HS-5 (cell line): Measurements from ENCODE around the gene PRKAR1B.
A peak's percentile ranks its signal among the peaks of the same experiment; 100 is the strongest.

ENCODE experiments used
- DNase-seq: peaks from one replicate; pipeline ENCODE4 v3.0.0-alpha.2; 2012; ENCODE audit warnings: low read depth

PRKAR1B gene

DNA sequence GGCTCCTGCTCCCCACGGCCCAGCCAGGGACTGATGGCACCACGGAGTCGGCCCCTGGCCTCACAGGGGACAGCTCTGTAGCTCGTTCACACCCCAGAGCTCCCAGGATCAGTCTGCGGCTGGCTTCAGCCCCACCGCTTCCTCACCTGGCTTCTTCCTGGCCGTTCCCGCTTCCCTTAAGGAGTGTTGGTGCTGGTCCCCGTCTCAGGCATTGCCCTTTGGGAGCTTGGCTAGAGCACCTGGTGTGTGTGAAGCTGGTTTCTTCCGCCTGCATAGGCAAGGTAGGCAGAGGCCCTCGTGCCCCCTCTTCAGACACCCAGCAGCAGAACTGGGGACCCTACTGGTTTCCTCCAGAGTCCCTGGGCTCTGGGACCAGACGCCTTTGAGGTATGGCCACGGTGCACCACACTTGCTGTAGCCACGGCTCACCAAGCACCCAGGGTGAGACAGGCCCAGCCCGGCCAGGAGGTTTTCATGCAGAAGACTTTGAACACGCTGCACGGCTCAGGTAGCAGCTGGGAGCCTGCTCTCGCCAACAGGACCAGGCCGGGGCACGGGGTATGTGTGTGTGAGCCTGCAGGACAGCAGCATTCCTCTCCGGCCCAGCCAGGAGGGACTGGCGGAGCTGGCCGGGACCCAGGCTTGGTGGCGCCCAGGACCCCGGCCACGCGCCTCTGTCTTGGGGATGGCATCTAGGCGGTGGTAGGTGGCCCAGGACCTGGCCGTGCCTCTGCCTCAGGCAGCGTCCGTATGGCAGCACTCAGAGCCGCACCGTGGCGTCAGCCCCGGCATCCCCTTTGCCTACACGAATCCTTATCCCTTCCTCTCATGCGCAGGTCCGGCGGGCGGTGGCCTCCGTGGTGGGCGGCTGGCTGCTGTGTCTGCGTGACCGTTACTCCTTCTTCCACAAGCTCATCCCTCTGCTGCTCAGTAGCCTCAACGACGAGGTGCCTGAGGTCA lies 13.2 kb upstream of the PRKAR1B start:
- DNase-seq, result no peak

DNA sequence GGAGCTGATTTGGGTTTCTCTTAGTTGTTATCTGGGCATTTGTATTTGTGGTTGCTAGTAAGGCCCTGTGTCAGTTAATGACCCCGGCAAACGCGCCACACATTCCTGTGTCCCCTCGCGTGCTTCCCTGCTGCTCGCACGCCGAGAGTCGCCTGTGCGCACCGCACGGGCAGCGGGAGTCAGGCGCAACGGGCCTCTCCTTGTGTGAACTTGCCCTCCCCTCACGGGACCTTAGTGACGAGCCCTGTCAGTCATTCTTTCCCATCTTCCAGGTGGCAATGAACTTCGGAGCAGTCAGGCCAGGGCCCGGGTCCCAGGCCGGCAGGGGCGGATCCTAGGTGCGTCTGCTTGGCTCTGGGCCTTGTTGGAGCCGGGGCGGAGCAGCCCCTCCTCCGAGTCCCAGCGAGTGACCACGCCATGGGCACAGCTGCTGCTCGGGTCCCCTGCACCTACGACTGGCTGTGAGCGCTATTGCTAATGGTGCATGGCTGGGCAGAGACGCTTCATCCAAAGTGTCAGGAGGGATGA lies 12.4 kb upstream of the PRKAR1B start:
- no peak for DNase-seq

DNA sequence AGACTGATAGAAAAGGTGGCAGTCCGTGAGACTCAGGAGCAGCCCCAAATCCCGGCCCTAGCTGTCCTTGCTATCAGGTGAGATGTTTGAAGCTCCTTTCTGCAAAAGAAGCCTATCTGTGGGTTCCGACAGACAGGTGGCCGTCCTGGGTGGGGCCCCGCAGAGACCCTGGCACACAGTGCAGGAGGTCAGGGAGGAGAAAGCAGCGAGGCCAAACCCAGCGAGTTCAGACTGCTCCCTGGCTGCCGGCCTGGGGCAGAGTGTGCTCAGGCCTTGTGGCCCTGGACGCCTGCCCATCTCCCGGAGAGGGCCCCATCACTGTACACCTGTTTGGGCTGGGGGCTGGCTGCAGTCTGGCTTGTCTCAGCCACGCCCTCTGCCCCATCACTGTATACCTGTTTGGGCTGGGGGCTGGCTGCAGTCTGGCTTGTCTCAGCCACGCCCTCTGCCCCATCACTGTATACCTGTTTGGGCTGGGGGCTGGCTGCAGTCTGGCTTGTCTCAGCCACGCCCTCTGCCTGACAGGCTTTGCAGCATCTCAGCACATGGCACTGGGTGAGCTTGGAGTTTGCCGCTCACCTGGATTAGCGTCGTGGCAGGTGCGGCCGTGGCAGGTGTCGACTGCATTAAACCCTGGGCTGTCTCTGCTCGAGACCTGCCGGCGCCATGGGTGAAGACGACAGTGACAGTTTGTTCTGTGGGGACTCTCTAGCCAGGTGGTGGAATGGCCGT lies 11.8 kb upstream of the PRKAR1B start:
- no peak for DNase-seq

DNA sequence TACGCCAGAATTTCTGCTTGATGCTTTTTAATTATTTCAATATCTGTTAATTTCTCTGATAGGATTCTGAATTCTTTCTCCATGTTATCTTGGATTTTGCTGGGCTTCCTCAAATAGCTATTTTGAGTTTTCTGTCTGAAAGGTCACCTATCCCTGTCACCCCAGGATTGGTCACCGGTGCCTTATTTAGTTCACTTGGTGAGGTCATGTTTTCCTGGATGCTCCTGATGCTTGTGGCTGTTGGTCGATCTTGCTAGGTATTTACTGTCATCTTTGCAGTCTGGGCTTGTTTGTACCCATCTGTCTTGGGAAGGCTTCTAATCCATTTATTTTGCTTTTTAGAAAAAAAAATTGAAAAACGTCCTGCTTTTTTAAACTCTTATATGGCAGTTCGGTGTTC lies 11.2 kb upstream of the PRKAR1B start:
- no peak for DNase-seq

DNA sequence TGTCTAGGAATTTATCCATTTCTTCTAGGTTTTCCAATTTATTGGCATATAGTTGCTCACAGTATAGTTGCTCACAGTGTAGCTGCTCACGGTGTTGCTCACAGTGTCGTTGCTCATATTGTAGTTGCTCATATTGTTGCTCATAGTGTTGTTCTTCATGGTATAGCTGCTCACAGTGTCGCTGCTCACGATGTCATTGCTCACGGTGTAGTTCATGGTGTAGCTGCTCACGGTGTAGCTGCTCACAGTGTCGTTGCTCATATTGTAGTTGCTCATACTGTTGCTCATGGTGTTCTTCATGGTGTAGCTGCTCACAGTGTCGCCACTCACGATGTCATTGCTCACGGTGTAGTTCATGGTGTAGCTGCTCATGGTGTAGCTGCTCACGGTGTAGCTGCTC lies 7.7 kb upstream of the PRKAR1B start:
- DNase-seq, result no peak

DNA sequence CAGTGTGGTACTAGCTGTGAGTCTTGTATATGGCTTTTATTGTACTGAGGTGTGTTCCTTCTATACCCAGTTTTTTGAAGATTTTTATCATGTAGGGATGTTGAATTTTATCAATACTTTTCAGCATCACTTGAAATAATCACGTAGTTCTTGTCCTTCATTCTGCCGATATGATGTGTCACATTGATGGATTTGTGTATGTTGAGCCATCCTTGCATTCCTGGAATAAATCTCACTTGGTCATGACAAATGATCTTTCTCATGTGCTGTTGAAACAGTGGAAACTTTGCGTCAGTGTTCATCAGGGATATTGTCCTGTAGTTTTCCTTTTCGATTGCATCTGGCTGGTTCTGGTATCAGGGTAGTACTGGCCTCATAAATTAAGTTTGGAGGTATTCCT lies 7.1 kb upstream of the PRKAR1B start:
- no peak for DNase-seq

DNA sequence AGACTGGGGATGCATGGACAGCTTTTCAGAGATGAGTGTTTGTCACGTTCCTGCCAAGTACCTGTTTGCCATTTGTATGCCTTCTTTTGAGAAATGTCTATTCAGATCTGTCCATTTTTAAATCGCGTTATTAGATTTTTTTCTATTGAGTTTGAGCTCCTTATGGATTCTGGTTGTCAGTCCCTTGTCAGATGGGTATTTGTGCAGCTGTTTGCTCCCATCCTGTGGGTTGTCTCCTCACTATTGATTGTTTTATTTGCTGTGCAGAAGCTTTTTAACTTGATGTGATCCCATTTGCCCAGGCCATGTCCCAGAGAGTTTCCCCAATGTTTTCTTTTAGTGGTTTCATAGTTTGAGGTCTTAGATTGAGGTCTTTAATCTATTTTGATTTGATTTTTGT lies 5.5 kb upstream of the PRKAR1B start:
- no peak for DNase-seq

DNA sequence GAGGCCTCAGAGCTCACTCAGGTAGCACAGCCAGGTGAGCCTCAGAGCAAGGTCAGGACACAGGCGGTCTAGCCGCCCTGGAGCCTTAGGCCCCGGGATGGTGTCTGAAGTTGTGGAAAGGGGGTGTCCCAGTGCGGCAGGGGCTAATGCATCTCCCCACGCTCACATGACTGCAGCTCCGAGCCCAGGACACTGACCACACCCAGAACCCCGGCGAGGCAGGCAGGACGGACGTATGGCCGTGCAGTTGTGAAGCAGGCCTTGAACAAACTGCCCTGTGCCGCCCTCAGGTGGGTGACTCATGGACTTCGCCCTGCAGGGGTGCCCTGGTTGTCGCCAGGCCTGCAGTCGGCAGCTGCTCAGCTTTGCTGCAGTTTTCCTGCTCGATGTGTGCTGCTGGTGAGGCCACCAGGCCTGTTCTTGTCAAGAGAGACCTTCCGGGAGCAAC lies 5.0 kb upstream of the PRKAR1B start:
- DNase-seq, result no peak

DNA sequence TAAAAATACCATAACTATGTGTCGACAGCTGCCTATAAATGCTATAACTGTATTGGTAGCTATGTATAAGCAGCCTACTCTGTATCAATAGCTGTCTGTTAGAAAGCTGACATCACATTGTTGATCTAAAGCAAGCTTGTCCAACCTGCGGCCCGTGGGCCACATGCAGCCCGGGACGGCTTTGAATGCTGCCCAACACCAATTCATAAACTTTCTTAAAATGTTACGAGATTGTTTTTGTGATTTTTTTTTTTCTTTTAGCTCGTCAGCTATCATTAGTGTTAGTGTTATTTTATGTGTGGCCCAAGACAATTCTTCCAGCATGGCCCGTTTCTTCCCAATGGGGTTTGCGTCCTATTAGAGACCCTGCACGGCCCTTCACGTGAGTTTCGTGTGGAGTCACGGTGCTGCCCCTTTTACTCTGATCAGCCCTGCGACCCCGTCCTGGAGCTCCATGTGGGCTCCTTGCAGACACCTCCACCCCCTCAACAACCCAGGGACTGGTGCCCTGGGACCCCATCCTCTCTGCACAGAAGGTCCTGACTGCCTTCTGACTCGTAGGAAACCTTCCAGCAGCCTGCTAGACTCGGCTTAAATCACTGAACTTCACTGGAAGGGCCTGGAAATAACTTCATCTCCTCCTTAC lies 4.5 kb upstream of the PRKAR1B start:
- no peak for DNase-seq

DNA sequence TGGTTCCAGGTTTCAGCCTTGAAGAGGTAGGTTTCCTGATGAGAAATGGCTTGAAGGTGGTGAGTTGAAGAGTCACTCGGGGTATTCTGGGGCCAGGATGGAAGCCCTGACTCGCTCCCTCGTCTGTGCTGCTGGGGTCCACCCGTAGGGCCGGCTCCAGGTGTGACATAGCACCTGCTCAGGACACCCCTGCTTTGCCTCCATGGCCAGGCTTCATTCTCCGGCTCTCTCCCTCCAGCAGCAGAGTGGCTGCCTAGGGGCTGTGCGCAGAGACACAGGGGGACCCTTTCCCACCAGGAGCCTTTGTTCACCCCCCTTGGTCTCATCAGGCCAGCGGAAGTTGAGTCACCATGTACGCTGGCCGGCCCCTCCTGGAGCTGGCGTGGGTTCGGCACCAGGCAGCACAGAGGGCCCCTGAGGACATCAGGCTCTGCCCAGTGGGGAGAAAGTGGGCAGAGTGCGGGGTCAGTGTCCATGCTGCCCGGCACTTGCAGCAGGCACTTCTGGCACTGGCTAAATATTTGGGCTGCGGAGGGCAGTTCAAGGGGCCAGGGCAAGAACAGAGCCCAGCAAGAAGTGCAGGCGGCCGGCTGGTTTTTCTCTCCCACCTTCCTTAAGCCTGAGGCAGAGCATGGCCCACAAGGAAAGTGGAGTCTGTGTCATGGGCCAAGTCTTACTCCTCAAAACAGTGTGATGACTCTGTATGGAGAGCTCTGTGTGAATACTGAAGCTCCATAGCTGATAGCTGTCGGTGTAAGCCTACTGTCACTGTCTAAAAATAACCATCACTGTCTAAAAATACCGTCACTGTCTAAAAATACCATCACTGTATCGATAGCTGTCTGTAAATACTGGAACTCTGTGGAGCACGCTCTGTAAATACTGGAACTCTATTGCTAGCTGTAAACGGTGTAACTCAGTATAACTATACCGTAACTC lies 3.7 kb upstream of the PRKAR1B start:
- no peak for DNase-seq

DNA sequence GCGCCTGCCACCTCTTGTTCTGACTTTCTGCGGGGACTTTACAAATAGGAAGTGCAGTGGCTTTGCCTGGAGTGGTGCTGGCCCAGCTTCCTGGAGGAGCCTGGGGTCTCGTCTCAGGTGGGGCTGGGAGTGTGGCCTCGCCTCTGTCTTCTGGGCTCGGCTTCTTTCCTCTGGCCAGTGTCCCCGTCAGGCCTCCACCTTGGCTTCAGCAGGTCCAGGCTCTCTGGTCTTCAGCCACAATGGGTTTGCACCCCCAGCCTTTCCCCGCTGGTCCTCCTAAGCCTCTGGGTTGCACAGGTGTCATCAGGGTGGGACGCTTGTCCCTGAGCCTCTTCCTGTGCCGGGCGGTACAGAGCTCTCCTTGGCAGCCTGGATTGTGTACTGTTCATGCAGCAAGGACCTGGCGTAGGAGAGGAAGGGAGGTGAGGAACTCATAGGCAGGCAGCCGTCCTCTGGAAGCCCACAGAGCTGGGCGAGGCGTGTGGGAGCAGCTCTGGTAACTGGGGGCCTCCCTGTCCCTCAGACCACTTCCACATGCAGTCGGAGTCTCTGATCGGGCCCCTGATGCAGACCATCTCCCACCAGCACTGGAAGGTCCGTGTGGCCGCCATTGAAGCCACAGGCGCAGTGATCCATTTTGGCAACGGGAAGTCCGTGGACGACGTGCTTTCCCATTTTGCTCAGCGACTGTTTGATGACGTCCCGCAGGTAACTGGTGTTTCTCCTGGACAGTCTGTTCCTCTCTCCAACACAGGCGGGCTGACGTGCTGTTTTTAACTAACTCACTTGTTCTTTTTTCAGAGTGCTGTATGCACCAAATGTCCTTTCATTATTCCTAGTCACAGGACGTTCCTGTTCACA lies 2.3 kb upstream of the PRKAR1B start:
- no peak for DNase-seq

DNA sequence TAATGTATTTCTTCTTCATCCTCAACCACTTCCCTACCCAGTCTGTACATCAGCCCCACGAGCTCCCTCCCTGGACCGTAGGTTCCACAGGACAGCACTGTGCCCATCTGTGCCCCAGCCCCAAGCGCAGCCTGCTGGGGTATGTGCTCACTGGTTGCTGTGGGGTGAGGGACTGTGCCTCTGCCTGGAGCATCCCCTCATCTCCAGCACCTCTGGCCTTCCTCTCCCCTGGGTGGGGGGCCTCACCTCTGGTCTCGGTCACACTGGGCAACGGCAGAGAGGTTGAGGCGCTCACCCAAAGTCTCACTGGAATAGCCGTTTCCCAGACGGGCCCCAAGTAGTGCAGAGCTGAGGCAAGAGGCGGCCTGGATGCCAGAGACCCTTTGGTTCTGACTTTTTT lies 1.5 kb upstream of the PRKAR1B start:
- no peak for DNase-seq

DNA sequence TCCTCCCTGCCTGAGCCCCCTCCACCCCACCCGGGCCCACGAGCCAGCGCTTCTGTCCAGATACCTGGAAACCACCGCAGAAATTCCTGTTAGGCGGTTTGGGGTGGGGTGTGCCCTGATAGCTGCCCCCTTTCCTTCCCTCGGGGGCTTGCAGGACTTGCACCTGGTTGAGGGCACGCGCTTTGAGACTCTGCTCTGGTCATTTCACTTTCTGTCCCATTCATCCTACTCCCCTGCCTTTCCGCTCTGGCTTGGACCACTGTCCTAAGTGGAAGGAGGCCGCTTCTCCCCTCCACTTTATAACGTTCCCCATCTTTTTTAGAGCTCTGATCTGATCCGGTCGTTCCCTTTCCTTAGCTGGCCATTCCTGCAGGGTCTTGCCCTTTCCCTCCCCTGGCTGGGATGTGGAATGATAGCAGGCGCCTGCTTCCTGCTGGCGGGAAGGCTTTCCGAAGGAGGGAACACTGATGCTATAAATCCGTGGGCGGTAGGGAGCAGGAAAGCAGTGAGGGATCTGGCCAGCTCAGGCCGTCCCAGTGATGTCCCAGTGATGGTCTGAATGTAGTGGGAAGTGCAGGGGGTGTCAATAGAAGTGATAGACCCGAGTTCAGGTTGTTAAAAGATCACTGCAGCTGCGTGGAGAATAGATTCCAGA lies 852 bp upstream of the PRKAR1B start:
- DNase-seq, result no peak

DNA sequence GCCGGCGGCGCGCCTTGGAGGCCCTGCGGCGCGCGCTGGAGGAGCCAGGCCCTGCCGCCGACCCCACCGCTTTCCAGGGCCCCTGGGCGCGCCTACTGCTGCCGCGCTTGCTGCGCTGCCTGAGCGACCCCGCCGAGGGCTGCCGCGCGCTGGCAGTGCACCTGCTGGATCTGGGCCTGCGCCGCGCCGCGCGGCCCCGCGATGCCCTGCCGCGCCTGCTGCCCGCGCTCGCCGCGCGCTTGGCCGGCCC lies 302 bp downstream of the PRKAR1B start:
- no peak for DNase-seq

DNA sequence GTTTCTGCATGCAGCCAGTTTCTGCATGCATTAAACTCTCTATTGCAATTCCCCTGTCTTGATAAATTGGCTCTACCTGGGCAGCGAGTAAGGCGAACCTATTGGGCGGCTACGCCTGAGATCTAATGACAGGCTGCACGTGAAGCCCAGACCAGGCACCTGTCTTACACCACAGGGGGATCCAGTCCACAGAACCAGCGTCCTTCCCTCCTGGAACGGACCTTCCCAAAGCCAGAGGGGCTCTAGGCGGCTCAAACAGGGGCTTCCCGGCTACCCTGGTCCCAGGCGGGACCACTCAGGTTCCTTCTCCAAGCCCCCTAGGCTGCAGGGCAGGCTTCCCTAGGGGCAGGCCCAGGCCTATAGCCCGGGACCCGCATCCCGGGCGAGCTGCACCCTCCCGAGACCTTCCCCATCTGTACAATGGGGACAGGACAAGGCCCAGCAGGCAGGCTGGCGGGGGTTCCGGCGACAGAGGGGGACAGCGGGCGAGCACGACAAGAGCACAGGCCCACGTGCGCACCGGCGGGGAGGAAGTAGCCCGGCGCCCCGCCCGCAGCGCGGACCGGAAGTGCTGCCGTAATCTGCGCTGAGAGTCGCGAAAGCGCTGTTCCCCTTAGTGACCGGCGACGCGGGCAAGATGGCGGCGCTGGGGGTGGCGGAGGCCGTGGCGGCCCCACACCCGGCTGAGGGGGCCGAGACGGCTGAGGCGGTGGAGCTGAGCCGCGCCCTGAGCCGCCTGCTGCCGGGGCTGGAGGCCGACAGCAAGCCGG lies 812 bp downstream of the PRKAR1B start, which contains the start of gene DNAAF5:
Gene DNAAF5 (plus strand): TSS at position 616 of the 770 bp plus-strand sequence. CDS start 22 bp downstream, at position 638.
- DNase-seq, result peak; percentile 36

DNA sequence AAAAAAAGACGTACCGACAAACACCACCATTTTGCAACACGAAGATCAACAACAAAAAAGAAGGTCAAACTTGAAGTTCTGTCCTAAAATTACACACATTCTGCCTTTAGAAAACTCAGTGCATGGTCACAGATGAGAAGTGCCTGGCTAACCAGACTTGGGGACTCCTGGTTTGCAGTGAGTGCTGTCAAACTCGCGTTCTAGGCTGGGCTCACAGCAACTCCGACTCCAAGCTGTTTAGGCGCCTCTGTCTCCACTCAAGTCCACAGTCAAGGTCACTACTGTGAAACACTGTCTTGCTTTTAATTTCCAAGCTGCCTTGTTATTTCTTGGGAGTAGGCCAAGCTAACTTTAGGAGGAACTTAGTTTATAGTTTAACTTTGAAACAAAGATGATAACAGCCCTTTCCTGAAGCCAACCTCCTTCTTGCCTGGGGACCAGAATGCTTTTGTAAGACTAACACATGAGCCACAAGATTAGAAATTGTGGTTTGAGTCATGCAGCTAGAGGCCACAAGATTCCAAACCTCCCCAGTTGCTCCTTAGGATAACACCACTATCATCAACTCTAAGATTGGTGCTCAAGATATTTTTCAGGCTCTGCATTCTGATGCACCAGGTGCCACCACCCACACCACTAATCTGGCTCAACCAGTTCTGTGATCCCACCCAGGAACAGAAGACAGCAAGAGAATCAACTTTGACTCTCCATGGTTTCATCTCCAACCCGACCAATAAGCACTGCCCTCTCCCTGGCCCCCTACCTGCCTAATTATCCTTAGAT lies 1.7 kb downstream of the PRKAR1B start:
- DNase-seq, result no peak

DNA sequence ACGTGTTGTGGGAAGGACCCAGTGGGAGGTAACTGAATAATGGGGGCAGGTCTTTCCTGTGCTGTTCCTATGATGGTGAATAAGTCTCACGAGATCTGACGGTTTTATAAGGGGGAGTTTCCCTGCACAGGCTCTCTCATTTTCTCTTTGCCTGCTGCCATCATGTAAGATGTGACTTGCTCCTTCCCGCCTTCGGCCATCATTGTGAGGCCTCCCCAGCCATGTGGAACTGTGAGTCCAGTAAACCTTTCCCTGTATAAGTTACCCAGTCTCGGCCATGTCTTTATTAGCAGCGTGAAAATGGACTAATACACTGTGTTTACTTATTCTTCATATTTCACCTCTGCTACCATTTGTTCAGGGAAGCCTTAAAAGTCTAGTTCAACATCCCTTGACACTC lies 2.8 kb downstream of the PRKAR1B start:
- no peak for DNase-seq

DNA sequence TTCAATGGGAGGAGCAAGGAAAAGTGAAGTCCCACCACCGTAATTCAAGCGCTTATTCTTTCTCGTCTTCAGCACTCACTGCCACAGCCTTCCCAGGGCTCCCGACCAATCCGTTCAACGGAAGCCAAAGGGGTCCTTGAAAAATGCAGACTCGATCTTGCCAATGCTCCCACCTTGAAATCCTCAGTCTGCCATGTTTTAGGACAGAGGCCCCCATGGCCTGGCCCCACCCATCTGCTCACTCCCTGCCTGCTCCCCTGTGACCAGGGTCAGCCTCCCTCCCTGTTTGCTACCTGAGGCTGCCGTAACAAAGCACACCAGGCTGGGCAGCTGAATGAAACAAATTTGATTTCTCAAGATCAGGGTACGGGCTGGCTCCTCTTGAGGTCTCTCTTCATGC lies 3.5 kb downstream of the PRKAR1B start:
- DNase-seq, result no peak
